Heart left ventricle (tissue), 16 donors: ENCODE measurements around the gene PARD3. TPM values are rescaled to one million over a fixed set of nuclear protein-coding genes. Genes with fewer than 3 reads are reported as not detected.

Experiments
- ATAC-seq, 4 donors: fragments of 200-7000 bp; cut with Tn5 transposase; one replicate each; pipeline ENCODE4 v1.9.1; 2020 to 2022; ENCODE audit warnings: moderate library complexity in 4 of 4, mild to moderate bottlenecking in 3 of 4, moderate number of reproducible peaks in 1 of 4
- DNase-seq, 5 donors: peaks; one replicate each; pipeline ENCODE4 v3.0.0-alpha.2; 2020
- H3K27ac ChIP-seq, 12 donors: fragments of 200-600 bp; sonication (generic) in 4 of 12; one replicate each; pipeline versions ENCODE4 v1.5.0 to v1.8.0; 2016 to 2022; ENCODE audit warnings: mild to moderate bottlenecking in 2 of 12
- H3K27me3 ChIP-seq, 9 donors: fragments of 200-600 bp; sonication (generic) in 2 of 9; one replicate each; pipeline versions ENCODE4 v1.5.1 to v1.8.0; 2016 to 2022; ENCODE audit warnings: mild to moderate bottlenecking in 3 of 9
- H3K36me3 ChIP-seq, 9 donors: fragments of 200-600 bp; sonication (generic) in 2 of 9; one replicate each; pipeline versions ENCODE4 v1.5.0 to v1.8.0; 2018 to 2022; ENCODE audit warnings: mild to moderate bottlenecking in 2 of 9
- H3K4me1 ChIP-seq, 12 donors: fragments of 200-600 bp; sonication (generic) in 4 of 12; one replicate each; pipeline versions ENCODE4 v1.5.0 to v1.8.0; 2016 to 2022; ENCODE audit warnings: mild to moderate bottlenecking in 3 of 12
- H3K4me3 ChIP-seq, 12 donors: fragments of 200-600 bp; sonication (generic) in 4 of 12; one replicate each; pipeline versions ENCODE4 v1.5.0 to v1.8.0; 2017 to 2022; ENCODE audit warnings: mild to moderate bottlenecking in 9 of 12, moderate library complexity in 4 of 12
- H3K9me3 ChIP-seq, 12 donors: fragments of 200-600 bp; sonication (generic) in 4 of 12; one replicate each; pipeline versions ENCODE4 v1.5.0 to v1.8.0; 2016 to 2022; ENCODE audit warnings: mild to moderate bottlenecking in 1 of 12
- POLR2A ChIP-seq, 2 donors: fragments of 450-650 bp; IDR thresholded peaks; one replicate each; pipeline ENCODE4 v1.6.1; 2017; ENCODE audit warnings: antibody characterized with exemption in 2 of 2, mild to moderate bottlenecking in 2 of 2, moderate library complexity in 2 of 2
- WGBS, 4 donors: extraction: QIAGEN DNeasy Blood & Tissue Kit in 2 of 4; methylation state at CpG; one replicate each; pipeline versions ENCODE4 v1.1.5 to v1.1.7; 2013 to 2018; 5-methylcytosine and 5-hydroxymethylcytosine counted together
- intact Hi-C, 10 donors: fragments of 100-400 bp; cut with DNase I; formaldehyde crosslinking; loops; one replicate each; pipeline versions ENCODE4 v1.11.1 to v1.14.2; 2022
- polyA plus RNA-seq, 2 donors: library from polyadenylated mRNA; stranded (reverse); fragments of 200-250 nt; gene quantifications; one replicate each; pipeline ENCODE4 v1.2.3, GENCODE V29; 2013
- total RNA-seq, 9 donors: library from RNA; depleted of rRNA in 2 of 9; stranded (reverse); fragments of >200 nt in 2 of 9; fragmentation: NEBNext Ultra II Directional in 3 of 9; extraction: Animal tissue kit (Norgen Biotek cat#: 25700) in 3 of 9; gene quantifications; one replicate each; pipeline versions ENCODE4 v1.1.0 to v1.2.4, GENCODE V29; 2016 to 2023
- TF ChIP-seq, protein P1 (sequence below), 12 donors: fragments of 200-600 bp; sonication (generic) in 4 of 12; IDR thresholded peaks; one replicate each; pipeline versions ENCODE4 v1.5.0 to v1.8.0; 2018 to 2022; ENCODE audit warnings: antibody characterized with exemption in 12 of 12, mild to moderate bottlenecking in 5 of 12
- donor health status: ischemic (EF 13 %, LVEDD 7.1; RV severe dilation, severe dysfunction).
- donor health status: healthy with polysubstance abuse.
- donor health status: DM: no; HTN: yes; CAD: no.
- donor health status: DM: no; HTN: no; CAD: no.
- donor health status: ischemic (EF 25% LVEDD 6.9; RV normal size, moderate dysfunction).
- donor health status: ischemic (EF 25% LVEDD 5.7; RV mildly dilated, moderate dysfunction).
- donor health status: healthy.
- donor health status: DM: yes; HTN: yes; CAD: no.
- donor health status: ischemic (EF 35%, LVEDD 5.7; RV mildly dilated, moderate dysfunction).
- donor health status: nonischemic (EF 11% LVEDD 7.7; RV severe dilation, severe dysfunction).
- donor health status: DM: yes; HTN: yes; CAD: no.
- donor health status: PGD.
- donor health status: ischemic (EF 29% LVEDD 5.4; RV normal size, mild dysfunction).
- donor health status: nonischemic (EF 23%, LVEDD 6.1; RV moderate dilation, normal function).

PARD3 gene
- total and polyA plus RNA-seq, 11 donors: 24.8 to 69.7 (median 33.1) TPM

DNA sequence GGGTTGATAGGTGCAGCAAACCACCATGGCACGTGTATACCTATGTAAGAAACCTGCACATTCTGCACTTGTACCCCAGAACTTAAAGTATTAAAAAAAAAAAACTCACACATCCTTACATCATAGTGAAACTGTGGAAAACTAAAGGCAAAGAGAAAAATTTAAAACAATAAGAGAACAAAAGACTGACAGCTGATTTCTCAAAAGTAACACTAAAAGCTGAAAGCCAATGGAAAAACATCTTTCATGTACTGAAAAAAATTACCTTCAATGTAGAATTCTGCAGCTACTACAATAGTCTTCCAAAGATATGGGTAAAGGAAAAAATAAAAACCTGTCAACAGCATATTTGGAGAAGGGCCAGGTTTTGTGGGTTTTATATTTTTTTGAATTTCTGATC lies 751.5 kb downstream of the PARD3 start:
- intact Hi-C loops: loop anchor here in 1 of 10 donors (10.0 kb wide), 1 partner anchor 179 kb away; no protein-coding TSS in a partner anchor
- H3K9me3 ChIP-seq: peaks cover 0 to 39% (median 17%) of the 10 kb centered on the region in 12 donors
- H3K4me3 ChIP-seq: no peak overlapping the region
- DNase-seq (no peak), ATAC-seq (no peak)
- no peak overlapping the region for H3K27ac ChIP-seq
- 90 to 100% (median 95%) methylated on average over 1 of the region's 1 CpG for WGBS, 4 donors
- TF ChIP-seq POLR2A (IDR thresholded peaks at IDR 0.05): no peak
- TF ChIP-seq, protein P1, sequence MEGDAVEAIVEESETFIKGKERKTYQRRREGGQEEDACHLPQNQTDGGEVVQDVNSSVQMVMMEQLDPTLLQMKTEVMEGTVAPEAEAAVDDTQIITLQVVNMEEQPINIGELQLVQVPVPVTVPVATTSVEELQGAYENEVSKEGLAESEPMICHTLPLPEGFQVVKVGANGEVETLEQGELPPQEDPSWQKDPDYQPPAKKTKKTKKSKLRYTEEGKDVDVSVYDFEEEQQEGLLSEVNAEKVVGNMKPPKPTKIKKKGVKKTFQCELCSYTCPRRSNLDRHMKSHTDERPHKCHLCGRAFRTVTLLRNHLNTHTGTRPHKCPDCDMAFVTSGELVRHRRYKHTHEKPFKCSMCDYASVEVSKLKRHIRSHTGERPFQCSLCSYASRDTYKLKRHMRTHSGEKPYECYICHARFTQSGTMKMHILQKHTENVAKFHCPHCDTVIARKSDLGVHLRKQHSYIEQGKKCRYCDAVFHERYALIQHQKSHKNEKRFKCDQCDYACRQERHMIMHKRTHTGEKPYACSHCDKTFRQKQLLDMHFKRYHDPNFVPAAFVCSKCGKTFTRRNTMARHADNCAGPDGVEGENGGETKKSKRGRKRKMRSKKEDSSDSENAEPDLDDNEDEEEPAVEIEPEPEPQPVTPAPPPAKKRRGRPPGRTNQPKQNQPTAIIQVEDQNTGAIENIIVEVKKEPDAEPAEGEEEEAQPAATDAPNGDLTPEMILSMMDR (IDR thresholded peaks at IDR 0.05): no peak
- no peaks in the 10 kb centered on the region for H3K36me3 ChIP-seq
- H3K4me1 ChIP-seq: peaks cover 0 to 3% (median 0%) of the 10 kb centered on the region in 12 donors
- H3K27me3 ChIP-seq: no peaks in the 10 kb centered on the region

DNA sequence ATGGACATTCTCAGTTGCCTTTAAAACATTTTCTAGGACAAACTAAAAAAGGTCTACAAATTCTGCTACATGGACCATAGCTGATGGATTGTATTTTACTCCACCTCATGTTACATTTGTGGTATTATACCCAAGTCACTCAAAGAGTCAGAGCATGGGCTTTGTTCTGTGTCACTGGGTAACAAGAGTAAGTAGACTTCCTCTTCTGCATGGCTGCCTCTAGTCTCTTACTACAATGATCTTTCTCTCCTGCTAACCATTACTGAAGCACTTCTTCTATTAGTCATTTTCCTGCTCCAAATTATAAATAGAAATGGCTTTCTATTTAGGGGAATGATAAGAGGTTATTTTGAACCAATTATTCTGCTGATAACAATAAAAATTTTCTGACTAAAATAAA lies 753.3 kb downstream of the PARD3 start:
- TF ChIP-seq, protein P1 (IDR thresholded peaks at IDR 0.05): no peak
- TF ChIP-seq POLR2A (IDR thresholded peaks at IDR 0.05): no peak
- intact Hi-C loops: loop anchor here in 1 of 10 donors (10.0 kb wide), 1 partner anchor 177 kb away; no protein-coding TSS in a partner anchor
- ATAC-seq: peak in 1 of 4 donors; percentile 24

More for the DNA sequence above, 753.3 kb downstream of the PARD3 start:
- no peak for DNase-seq
- Histone ChIP-seq H3K27ac (no peak overlapping the region), H3K27me3 (no peaks in the 10 kb centered on the region), H3K36me3 (no peaks in the 10 kb centered on the region), H3K4me3 (no peak overlapping the region), H3K4me1 (peaks cover 0 to 7% (median 0%) of the 10 kb centered on the region in 12 donors), H3K9me3 (peaks cover 0 to 39% (median 17%) of the 10 kb centered on the region in 12 donors)
